Smooth muscle cell (in vitro differentiated cells): ENCODE results near the gene HMGXB4. TPM values are rescaled to one million over a fixed set of nuclear protein-coding genes. Genes with fewer than 3 reads are reported as not detected.

Experiments
- DNase-seq: peaks from one replicate; lab custom pipeline; 2025; ENCODE audit not compliant: unreplicated experiment; lab: John Stamatoyannopoulos, UW
- H2AFZ ChIP-seq: fragments of 200-600 bp; sonication (generic); 2 replicates; pipeline ENCODE4 v1.6.0; 2016; ENCODE audit warnings: antibody characterized with exemption, low read depth, mild to moderate bottlenecking
- H3F3A ChIP-seq: fragments of 200-600 bp; sonication (generic); 2 replicates; pipeline ENCODE4 v1.6.0; 2017; ENCODE audit warnings: antibody characterized with exemption, low read depth
- H3K27ac ChIP-seq: fragments of 200-600 bp; sonication (generic); 2 replicates; pipeline ENCODE4 v1.5.1; 2016; ENCODE audit warnings: low read depth, mild to moderate bottlenecking
- H3K27me3 ChIP-seq: fragments of 200-600 bp; sonication (generic); 2 replicates; pipeline ENCODE4 v1.6.1; 2016; ENCODE audit warnings: low read depth, mild to moderate bottlenecking
- H3K36me3 ChIP-seq: fragments of 200-600 bp; sonication (generic); 2 replicates; pipeline ENCODE4 v1.5.1; 2016; ENCODE audit warnings: low read depth
- H3K4me1 ChIP-seq: fragments of 200-600 bp; sonication (generic); 2 replicates; pipeline ENCODE4 v1.5.1; 2016; ENCODE audit warnings: low read depth
- H3K4me2 ChIP-seq: fragments of 200-600 bp; sonication (generic); 2 replicates; pipeline ENCODE4 v1.6.0; 2016; ENCODE audit warnings: mild to moderate bottlenecking
- H3K4me3 ChIP-seq: fragments of 200-600 bp; sonication (generic); 2 replicates; pipeline ENCODE4 v1.5.1; 2016; ENCODE audit warnings: mild to moderate bottlenecking
- H3K79me2 ChIP-seq: fragments of 200-600 bp; sonication (generic); 2 replicates; pipeline ENCODE4 v1.6.0; 2016; ENCODE audit warnings: low read depth, mild to moderate bottlenecking
- H3K9ac ChIP-seq: fragments of 200-600 bp; sonication (generic); 2 replicates; pipeline ENCODE4 v1.6.0; 2016; ENCODE audit warnings: low read depth
- H3K9me3 ChIP-seq: fragments of 200-600 bp; sonication (generic); replicated peaks from 2 replicates; pipeline ENCODE4 v1.5.1; 2016; ENCODE audit warnings: low read depth
- H4K20me1 ChIP-seq: fragments of 200-600 bp; sonication (generic); 2 replicates; pipeline ENCODE4 v1.6.0; 2016; ENCODE audit warnings: low read depth
- WGBS: methylation state at CpG from one replicate; pipeline ENCODE4 v1.1.7; 2016; ENCODE audit warnings: low lambda C conversion rate; 5-methylcytosine and 5-hydroxymethylcytosine counted together
- polyA plus RNA-seq: library from polyadenylated mRNA; unstranded; fragments of >200 nt; fragmentation: Nextera tagmentation; extraction: Ambion mirVana; gene quantifications from 2 replicates; pipeline ENCODE4 v1.2.1, GENCODE V29; 2016
- total RNA-seq: library from RNA; depleted of rRNA; stranded (reverse); fragments of >200 nt; gene quantifications from 2 replicates; pipeline ENCODE4 v1.2.3, GENCODE V29; 2014
- TF ChIP-seq, protein P1 (sequence below): fragments of 200-600 bp; sonication (generic); IDR thresholded peaks from 2 replicates; pipeline ENCODE4 v1.5.1; 2017; ENCODE audit warnings: borderline replicate concordance, mild to moderate bottlenecking, antibody characterized with exemption; ENCODE audit not compliant: insufficient read depth, poor library complexity, severe bottlenecking

Gene HMGXB4
- total and polyA plus RNA-seq, 2 experiments from 2014 or later = 28.2 to 34.1 TPM

- Histone ChIP-seq H3K4me2 (no peak overlapping the region), H3K79me2 (no peaks in the 10 kb centered on the region), H3K9ac (no peak overlapping the region), H3K4me1 (no peaks in the 10 kb centered on the region), H3F3A (no peaks in the 10 kb centered on the region), H3K36me3 (peaks cover 10% of the 10 kb centered on the region), H3K9me3 (no peaks in the 10 kb centered on the region), H4K20me1 (no peaks in the 10 kb centered on the region), H3K4me3 (no peak overlapping the region), H3K27ac (no peak overlapping the region), H3K27me3 (no peaks in the 10 kb centered on the region), H2AFZ (no peak overlapping the region)
- no peak for DNase-seq
- TF ChIP-seq, protein P1, sequence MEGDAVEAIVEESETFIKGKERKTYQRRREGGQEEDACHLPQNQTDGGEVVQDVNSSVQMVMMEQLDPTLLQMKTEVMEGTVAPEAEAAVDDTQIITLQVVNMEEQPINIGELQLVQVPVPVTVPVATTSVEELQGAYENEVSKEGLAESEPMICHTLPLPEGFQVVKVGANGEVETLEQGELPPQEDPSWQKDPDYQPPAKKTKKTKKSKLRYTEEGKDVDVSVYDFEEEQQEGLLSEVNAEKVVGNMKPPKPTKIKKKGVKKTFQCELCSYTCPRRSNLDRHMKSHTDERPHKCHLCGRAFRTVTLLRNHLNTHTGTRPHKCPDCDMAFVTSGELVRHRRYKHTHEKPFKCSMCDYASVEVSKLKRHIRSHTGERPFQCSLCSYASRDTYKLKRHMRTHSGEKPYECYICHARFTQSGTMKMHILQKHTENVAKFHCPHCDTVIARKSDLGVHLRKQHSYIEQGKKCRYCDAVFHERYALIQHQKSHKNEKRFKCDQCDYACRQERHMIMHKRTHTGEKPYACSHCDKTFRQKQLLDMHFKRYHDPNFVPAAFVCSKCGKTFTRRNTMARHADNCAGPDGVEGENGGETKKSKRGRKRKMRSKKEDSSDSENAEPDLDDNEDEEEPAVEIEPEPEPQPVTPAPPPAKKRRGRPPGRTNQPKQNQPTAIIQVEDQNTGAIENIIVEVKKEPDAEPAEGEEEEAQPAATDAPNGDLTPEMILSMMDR = no peak
- WGBS = 98% methylated on average over 15 of the region's 15 CpGs
Measured at GRCh38 chr22:35328472-35328885, 71.2 kb downstream of the HMGXB4 start.

DNA sequence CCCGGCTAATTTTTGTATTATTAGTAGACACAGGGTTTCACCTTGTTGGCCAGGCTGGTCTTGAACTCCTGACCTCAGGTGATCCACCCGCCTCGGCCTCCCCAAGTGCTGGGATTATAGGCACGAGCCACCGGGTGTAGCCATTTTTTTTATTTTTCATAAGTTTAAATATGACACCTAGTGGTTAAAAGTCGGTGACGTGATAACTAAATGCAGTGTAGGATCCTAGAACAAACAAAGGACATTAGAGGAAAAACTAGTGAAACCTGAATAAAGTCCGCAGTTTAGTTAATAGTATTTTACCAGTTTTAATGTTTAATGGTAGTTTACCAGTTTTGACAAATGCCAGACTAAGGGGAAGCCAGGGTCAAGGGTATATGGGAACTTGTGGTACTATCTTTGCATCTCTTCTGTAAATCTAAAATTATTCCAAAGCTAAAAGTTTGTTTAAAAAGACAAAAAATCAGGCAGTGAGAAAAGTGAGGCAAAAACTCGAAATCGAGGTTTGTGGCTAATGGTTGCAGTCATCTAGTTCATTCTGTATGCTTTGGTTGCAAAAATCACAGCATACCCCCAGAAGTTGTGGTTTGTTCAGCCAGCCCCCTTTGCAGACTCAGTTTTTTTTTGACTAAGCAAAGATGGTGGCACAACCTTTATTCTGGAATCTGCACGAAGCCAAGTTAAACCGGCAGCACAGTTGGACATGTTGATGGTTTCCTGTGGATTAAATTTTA is 72.0 kb downstream of the HMGXB4 start:
- Histone ChIP-seq H4K20me1 (no peaks in the 10 kb centered on the region), H3K27ac (no peak overlapping the region), H3F3A (no peaks in the 10 kb centered on the region), H3K79me2 (no peaks in the 10 kb centered on the region), H3K27me3 (no peaks in the 10 kb centered on the region), H3K9me3 (no peaks in the 10 kb centered on the region), H3K4me2 (no peak overlapping the region), H3K4me3 (no peak overlapping the region), H3K36me3 (peaks cover 14% of the 10 kb centered on the region), H3K9ac (no peak overlapping the region), H3K4me1 (no peaks in the 10 kb centered on the region), H2AFZ (no peak overlapping the region)
- TF ChIP-seq, protein P1 = no peak
- no peak for DNase-seq
- WGBS = 95% methylated on average over 12 of the region's 12 CpGs

- TF ChIP-seq, protein P1 = no peak
- WGBS = 38% methylated on average over 16 of the region's 16 CpGs
- DNase-seq = no peak
Measured at GRCh38 chr22:35330258-35330861, 73.1 kb downstream of the HMGXB4 start.

More at GRCh38 chr22:35330258-35330861, 73.1 kb downstream of the HMGXB4 start:
- Histone ChIP-seq H3F3A (no peaks in the 10 kb centered on the region), H3K4me2 (no peak overlapping the region), H3K79me2 (no peaks in the 10 kb centered on the region), H3K36me3 (peaks cover 14% of the 10 kb centered on the region), H3K9me3 (no peaks in the 10 kb centered on the region), H3K9ac (no peak overlapping the region), H3K4me1 (no peaks in the 10 kb centered on the region), H2AFZ (no peak overlapping the region), H3K27ac (no peak overlapping the region), H3K4me3 (no peak overlapping the region), H3K27me3 (no peaks in the 10 kb centered on the region), H4K20me1 (no peaks in the 10 kb centered on the region)
